KBM-7 (cell line): ENCODE measurements around the gene ACACA.
"Not testable (repeated sequence)": the region's sequence is repeated elsewhere in the genome, so short reads cannot be mapped to it uniquely, and the experiment has no call there.

Experiments
- DNase-seq: peaks from one replicate; pipeline ENCODE4 v3.0.0-alpha.2; 2015
- in situ Hi-C: fragments of 300-500 bp; cut with MboI; formaldehyde crosslinking; loops from 2 replicates; pipeline ENCODE4 v1.14.3; 2020; ENCODE audit warnings: low sequenced_read_pairs, low pct_unique_long_range_greater_than_20kb, mixed read lengths

The ACACA gene

DNA sequence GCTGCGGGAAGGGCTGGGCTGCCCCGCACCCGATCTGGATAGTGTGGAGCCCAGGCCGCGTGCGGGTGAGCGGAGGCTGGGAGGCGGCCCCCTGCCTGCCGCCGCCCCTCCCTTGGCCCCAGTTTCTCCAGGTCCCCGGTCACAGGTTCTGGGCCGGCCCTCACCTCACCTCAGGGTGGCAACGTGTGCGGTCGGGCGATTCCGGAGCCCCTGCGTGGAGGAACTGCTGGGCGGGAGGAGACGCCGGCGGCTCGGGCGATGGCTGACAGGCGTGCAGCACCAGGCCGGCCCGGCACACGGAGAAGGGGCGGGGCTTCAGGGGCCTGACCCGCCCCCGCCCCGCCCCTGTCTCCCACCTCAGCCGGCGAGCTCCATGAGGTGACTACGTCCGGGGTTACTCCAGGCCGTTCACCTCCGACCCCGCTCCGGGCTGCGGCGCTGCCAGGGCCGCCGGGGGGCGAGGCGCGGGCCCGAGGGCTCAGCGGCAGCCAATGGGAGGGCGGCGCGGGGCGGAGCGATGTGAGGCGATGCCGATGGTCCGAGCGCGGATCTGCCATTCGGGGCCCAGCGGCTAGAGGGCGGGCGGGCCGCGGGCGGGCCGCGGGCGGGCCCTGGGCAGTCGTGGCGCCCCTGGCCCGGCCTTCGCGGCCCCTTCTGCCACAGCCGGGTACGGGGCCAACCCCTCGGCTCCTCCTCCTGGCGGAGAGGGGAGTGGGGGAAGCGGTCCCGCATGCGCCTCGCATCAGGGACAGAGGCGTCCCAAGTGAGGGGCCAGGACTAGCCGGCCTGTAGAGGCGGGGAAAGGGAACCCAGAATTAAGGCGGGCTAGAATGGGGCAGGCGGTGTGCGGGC lies 47.6 kb downstream of the ACACA start:
- in situ Hi-C loops: no loop called here
- peak; percentile 96 for DNase-seq

DNA sequence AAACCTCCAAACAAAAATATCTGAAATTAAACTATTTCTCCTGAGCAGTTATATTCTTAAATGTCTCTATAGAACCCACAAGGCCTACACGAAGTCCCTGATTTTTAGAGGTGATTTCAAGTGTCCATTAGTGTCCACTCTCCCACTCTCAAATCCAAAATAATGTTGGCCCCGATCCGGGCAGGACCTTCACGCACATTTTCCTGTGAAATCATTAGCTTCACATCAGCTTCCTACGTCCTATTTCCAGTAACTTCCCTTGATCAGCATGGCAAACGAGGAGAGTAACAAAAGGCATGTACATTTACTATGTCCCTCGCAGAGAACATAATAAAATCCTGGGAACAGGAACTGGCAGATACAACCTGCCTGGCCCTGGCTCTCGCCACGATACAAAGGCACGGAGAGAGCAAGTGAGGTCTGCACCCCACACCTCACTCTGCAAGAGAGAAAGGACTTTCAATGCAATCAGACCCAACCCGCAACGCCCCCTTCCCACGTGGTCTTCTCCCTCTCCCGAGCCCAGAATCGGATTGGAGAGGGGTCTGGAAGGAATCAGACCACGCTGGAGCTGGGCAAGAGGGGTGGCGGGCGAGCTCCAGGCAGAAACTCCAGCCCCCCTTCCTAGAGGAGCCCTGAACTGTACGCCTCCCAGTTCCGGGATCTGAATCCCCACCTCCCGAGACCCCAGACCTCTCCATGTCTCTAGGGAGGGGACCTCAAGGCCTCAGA lies 48.4 kb downstream of the ACACA start:
- in situ Hi-C loops: no loop called here
- peak; percentile 77 for DNase-seq

DNA sequence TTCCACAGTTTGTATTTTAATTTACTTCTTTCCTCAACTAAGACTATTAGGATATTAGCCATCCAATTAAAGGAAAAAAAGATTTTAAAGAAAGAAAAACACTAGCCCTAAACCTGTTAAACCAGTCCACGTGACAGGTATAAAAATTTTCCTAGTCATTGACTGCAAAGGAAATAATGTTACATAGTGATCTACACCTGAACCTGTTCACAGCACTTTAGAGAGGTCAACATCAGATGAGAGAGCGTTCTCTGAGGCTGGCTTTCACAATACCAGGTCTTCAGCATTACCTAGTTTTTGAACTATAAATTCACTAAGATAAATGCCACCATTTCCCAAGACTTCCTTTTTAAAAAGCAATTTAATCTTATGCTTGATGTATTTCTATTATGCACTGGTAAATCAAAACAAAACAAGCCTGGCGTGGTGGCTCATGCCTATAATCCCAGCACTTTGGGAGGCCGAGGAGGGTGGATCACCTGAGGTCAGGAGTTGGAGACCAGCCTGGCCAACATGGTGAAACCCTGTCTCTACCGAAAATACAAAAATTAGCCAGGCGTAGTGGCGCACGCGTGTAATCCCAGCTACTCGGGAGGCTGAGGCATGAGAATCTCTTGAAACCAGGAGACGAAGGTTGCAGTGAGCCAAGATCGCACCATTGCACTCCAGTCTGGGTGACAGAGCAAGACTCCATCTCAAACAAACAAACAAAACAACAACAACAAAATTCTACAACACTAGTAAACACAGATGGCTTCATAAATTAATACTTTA lies 49.7 kb downstream of the ACACA start:
- in situ Hi-C loops, DNase-seq: not testable (repeated sequence)

DNA sequence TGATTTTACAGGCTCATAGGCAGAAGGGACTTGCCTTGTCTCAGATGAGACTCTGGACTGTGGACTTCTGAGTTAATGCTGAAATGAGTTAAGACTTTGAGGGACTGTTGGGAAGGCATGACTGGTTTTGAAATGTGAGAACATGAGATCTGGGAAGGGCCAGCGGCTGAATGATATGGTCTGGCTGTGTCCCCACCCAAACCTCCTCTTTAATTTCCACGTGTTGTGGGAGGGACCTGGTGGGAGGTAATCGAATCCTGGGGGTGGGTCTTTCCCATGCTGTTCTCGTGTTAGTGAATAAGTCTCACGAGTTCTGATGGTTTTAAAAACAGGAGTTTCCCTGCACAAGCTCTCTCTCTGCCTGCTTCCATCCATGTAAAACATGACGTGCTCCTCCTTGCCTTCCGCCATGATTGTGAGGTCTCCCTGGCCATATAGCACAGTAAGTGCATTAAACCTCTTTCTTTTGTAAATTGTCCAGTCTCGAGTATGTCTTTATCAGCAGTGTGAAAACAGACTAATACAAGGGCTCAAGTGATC lies 59.7 kb downstream of the ACACA start:
- in situ Hi-C loops, DNase-seq: not testable (repeated sequence)

DNA sequence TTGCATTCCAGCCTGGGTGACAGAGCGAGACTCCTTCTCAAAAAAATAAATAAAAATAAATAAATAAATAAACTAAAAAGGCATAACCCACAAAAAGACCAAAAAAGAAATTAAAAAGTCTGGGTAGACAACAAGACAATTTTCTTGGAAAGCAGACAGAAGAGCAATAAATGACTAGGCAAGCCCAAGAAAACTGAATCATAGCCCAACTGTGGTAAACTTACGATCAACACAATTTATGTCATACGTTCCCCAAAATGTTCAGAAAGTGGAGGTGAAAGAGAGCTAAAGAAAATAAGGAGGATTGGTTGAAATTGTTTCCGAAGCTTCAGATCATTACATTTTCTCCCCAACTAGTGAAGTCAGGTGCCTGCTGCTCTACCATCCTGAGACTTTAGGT lies 62.1 kb downstream of the ACACA start:
- DNase-seq: no peak
- in situ Hi-C loops: no loop called here

DNA sequence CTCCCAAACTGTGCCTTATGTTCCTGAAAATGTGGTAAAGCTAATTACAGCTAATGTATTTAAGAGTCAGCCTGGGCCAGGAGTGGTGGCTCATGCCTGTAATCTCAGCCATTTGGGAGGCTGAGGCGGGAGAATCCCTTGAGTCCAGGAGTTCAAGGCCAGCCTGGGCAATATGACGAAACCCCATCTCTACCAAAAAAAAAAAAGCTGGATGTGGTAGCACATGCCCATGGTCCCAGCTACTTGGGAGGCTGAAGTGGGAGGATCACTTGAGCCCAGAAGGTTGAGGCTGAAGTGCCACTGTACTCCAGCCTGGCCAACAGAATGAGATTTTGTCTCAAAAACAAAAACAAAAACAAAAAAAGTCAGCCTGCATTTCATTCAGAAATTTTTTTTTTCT lies 64.0 kb downstream of the ACACA start:
- in situ Hi-C loops: no loop called here
- no peak for DNase-seq

DNA sequence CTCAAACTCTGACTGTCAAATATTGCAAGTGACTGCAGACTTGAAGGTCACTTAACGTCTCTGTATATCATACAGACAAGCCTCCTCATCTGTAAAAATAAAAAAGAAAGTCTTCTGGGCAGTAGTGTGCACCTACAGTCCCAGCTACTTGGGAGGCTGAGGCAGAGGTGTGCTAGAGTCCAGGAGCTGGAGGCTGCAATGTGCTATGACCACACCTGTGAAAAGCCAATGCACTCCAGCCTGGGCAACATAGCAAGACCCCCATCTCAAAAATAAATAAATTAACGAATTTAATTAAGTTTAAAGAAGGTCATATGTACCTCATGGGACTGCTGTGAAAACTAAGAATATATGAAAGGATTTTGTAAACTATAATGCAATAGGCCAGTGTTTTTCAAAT lies 65.8 kb downstream of the ACACA start:
- in situ Hi-C loops: no loop called here
- DNase-seq: no peak

DNA sequence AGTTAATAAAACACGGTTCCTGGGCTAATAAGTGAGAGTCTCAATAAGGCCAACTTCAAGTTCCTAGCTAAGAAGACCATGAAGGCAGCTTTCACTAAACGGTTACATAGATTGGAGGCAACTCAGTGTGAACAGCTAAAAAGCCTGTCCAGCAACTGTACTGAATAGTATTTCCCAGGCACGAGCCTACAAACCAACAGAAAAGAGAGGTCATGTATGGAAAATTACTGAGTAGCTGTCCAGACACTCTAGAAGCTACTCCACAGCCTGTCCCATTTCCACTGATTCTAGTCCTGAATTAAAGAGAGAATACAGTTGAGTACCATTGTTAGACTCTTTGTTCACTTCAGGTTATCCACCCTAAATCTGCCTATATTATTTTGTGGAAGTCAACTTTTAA lies 67.3 kb downstream of the ACACA start:
- DNase-seq: no peak
- in situ Hi-C loops: no loop called here

DNA sequence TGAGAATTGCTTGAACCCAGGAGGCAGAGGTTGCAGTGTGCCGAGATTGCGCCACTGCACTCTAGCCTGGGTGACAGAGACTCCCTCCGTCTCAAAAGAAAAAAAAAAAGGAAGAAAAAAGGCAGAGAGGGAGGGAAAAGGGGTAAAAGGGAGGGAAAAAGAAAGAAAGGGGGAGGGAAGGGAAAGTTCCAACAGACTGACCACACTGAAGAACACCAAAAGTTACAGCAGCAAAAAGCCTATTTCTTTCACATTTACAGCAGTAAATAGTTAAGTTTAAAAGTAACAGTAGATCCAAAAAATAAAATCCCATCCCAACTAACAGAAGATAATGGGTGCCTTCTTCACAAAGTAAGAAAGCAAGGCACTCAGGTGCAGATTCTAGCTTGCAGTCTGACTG lies 67.8 kb downstream of the ACACA start:
- no peak for DNase-seq
- in situ Hi-C loops: no loop called here

DNA sequence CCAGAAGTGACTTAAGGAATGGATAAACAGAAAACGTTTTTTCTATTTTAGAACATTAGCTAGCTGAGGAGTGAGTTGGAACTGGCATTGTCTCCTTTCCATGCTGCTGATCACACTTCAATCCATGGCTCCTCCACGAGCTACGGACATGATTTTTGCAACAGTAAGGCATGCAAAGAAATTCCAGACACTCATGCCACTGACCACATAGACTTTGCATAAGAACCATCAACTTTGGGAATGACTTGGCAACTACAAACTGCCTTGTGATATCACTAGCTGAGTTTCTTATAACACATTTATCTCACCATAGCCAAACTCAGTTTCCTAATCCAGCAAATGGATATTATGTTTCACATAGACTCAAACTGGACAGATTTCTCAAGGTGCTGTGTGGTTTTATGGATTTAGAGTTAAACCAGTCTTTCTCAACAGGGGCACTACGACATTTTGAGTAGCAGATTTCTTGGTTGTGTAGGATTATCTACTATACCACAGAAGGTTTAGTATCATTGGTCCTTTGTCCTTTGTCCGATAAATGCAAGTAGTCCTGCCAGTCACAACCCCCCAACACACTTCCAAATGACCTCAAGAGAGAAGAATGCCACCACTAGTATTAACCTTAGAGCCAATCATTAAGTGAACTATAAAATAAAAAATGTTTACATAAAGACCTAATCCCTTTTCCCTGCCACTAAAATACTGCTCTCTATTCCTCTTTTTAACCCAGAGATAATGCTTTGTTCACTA lies 79.1 kb downstream of the ACACA start:
- no peak for DNase-seq
- in situ Hi-C loops: no loop called here

DNA sequence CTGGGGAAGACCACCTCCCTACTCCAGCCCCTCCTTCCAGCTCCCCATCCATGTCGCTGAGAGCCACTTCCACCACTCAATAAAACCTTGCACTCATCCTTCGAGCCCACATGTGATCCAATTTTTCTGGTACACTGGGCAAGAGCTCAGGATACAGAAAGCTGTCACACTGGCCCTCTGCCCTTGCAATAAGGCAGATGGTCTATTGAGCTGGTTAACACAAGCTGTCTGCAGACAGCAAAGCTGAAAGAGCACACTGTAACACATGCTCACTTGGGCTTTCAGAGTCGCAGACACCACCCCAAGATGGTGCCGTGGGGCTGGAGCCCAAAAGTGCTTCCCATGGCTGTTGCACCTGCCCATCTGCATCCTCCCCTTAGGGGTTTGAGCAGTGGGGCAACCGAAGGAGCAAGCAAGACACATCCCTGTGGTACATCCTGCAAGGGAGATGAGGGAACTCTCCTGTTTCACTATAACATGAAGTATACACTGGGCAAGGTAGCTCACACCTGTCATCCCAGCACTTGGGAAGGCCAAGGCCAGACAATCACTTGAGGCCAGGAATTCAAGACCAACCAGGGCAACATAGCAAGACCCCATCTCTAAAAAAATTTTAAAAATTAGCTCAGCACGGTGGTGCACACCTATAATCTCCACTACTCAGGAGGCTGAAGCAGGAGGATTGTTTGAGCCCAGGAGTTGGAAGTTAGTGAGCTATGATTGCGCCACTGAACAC lies 83.6 kb downstream of the ACACA start:
- in situ Hi-C loops: no loop called here
- DNase-seq: no peak

DNA sequence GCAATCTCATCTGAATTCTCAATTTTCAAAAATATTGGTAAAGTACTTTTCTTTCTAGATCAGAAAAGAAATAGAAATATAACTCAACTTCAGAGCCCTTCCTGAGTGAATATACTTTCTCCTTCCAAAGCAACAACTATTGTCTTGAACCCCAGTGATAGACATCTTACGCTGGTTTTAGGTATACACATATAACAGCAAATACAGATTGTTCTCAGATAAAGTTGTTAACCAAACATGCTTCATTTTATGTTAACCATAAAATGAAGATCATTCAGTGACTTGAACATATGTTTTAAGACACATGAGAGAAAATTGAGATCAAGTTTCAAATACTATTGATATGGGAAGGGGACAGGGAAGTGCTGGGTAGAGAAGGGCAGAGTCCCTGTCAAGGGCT lies 84.5 kb downstream of the ACACA start:
- in situ Hi-C loops: no loop called here
- no peak for DNase-seq

DNA sequence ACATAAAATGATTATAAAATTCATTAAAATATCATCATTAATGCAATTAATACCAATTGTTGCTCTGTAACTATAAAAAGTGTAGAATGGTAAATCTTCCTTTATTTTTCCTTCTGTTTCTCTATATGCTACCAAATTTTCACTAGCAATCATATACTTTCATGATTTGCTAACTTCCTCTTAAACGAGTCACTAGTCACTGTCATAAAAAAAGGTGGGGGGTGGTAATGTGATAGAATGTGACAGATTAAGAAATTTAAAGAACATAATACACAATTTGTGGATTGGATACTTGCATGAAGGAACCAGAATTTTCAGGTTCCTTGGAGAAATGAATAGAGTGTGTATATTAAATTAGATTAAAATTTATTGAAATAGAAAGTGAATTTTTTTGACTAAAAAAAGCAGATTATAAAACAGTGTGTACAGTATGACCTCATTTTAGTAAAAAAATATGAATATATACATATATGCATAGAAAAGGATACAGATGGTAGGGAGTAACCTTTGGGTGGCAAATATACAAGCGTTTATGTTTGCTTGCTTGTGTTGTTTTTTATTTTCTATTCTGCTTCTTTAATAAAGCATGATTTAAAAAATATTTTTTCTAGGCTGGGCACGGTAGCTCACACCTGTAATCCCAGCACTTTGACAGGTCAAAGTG lies 87.6 kb downstream of the ACACA start:
- in situ Hi-C loops: no loop called here
- DNase-seq: peak; percentile 32

DNA sequence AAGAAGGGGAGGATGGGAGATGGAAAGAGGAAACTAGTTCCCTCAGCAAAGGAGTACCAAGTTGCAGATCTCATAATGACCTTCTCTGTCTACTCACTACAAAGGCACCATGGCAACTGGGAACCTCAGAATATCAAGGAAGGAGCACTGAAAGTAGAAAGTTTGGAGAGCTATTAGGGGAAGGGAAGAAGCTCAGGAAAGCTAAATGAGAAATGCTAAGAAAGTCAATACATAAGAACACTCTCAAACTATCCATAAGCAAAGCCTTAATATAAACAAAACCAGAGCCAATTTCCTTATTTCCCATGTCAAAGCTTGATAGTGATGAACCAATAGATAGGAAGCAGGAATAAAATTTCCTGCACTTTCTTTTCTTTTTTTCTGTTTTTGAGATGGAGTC lies 88.8 kb downstream of the ACACA start:
- in situ Hi-C loops: no loop called here
- peak; percentile 18 for DNase-seq

DNA sequence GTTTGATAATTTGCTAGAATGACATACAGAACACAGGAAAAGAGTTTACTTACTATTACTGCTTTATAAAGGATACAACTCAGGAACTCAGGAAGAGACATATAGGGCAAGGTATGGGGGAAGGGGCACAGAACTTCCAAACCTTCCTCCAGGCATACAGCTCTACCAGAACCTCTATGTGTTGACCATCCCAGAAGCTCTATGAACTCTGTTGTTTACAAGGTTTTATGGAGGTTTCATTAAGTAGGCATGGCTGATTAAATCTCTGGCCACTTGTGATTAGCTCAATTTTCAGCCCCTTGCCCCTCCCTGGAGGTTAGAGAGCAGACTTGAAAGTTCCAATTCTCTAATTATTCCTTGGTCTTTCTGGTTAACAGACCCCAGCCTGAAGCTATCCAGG lies 91.0 kb downstream of the ACACA start:
- in situ Hi-C loops: no loop called here
- DNase-seq: no peak

DNA sequence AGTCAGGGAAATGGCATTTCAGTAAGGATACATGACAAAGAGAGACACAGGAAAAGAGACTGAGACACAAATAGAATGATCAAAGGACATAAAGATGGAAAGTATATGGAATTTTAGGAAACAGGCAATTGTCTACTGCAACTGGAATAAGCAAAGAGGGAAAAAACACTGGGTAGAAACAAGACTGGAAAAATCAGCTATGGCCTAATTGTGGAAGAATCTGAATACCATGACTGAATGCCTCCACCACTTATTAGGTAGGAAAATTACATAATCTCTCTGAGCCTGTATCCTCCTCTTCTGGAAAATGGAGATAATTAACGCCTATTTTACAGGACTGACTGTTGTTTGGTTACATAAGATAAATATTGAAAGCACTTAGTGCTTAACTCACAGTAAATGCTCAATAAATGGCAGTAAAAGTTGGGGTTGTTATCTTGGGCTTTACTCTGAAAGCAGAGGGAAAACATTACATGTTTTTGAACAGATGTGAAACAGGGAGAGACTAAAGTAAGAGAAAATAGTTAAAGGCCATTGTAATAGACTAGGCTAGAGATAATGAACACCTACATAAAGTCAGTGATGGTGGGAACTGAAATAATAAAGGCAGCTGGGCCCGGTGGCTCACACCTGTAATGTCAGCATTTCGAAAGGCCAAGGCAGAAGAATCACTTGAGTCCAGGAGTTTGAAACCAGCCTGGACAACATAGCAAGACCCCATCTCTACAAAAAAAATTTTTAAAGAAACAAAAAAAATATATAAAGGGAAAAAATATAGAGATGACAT lies 94.3 kb downstream of the ACACA start:
- in situ Hi-C loops: no loop called here
- no peak for DNase-seq

DNA sequence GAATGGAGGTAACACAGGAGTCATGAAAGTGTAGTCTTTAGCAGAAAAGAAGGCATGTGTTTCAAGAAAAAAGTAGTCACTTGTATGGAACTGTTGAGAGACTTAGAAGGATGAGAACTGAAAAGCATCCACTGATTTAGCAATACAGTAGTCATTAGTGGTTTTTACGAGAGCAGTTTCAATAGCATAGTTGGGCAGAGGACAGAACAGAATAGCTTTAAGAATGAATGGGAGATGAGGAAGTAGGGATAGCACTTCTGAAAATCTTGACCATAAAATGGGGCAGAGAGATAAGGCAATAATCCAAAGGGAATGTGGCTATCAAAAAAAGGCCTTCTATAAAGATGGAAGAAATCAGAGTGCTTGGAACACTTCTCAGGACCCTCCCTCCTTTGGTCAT lies 95.7 kb downstream of the ACACA start:
- DNase-seq: peak; percentile 35
- in situ Hi-C loops: no loop called here
